WERI-Rb-1 (cell line): Measurements from ENCODE around the gene UBR3.

Experiments used
- DNase-seq: peaks from one replicate; pipeline ENCODE4 v3.0.0-alpha.2; 2020
- H3K27ac ChIP-seq: fragments of 250-450 bp; sonication (Bioruptor Pico); 2 replicates; pipeline ENCODE4 v1.5.1; 2020; ENCODE audit warnings: mild to moderate bottlenecking, moderate library complexity
- H3K27me3 ChIP-seq: fragments of 250-450 bp; sonication (Bioruptor Pico); 2 replicates; pipeline ENCODE4 v1.5.1; 2021; ENCODE audit warnings: mild to moderate bottlenecking, low read depth, moderate library complexity; ENCODE audit not compliant: insufficient read depth, severe bottlenecking
- H3K36me3 ChIP-seq: fragments of 250-450 bp; sonication (Bioruptor Pico); 2 replicates; pipeline ENCODE4 v1.5.1; 2020; ENCODE audit warnings: mild to moderate bottlenecking, moderate library complexity
- H3K4me3 ChIP-seq: 2 replicates; pipeline ENCODE4 v1.5.1; 2011; ENCODE audit warnings: low read depth, mild to moderate bottlenecking, control low read depth, low read length
- H3K9me3 ChIP-seq: fragments of 250-450 bp; sonication (Bioruptor Pico); 2 replicates; pipeline ENCODE4 v1.5.1; 2021; ENCODE audit warnings: mild to moderate bottlenecking, moderate library complexity; ENCODE audit not compliant: severe bottlenecking
- TF ChIP-seq, protein P1 (sequence below): IDR thresholded peaks from 2 replicates; pipeline ENCODE4 v1.5.1; 2011; ENCODE audit warnings: low read depth, mild to moderate bottlenecking, control low read depth, inconsistent platforms, low read length

UBR3 gene

DNA sequence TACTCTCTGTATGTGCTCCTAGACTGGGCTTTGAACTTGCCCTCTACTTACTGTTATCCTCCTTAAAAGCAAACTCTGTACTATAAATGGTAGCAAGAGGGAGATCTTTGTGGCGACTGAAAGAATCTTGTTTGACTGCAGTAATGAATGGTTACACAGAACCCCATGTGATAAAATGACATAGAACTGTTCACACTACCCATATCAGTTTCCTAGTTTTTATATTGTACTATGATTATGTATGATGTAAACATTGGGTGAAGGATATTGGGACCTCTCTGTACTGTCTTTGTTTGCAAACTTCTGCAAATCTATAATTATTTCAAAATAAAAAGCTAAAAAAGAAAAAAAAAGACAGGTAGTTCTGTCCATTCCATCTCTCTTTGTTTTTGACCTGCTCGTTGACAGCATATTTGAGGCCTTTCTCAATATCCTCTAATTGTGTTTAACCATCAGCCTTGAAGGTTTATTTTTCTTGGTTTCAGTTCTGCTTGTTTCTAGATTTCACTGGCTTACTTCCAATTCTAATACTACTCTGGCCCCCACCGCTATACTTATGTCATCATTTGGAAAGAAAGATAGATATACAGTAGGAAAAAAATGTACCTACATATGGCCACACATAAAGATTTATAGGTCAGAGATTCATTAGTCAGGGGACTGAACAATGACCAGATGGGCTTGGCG, 271.5 kb downstream of the UBR3 start:
- Histone ChIP-seq H3K27ac (no peak overlapping the region), H3K4me3 (no peak overlapping the region), H3K27me3 (no peaks in the 10 kb centered on the region), H3K9me3 (no peaks in the 10 kb centered on the region), H3K36me3 (no peaks in the 10 kb centered on the region)
- TF ChIP-seq, protein P1, sequence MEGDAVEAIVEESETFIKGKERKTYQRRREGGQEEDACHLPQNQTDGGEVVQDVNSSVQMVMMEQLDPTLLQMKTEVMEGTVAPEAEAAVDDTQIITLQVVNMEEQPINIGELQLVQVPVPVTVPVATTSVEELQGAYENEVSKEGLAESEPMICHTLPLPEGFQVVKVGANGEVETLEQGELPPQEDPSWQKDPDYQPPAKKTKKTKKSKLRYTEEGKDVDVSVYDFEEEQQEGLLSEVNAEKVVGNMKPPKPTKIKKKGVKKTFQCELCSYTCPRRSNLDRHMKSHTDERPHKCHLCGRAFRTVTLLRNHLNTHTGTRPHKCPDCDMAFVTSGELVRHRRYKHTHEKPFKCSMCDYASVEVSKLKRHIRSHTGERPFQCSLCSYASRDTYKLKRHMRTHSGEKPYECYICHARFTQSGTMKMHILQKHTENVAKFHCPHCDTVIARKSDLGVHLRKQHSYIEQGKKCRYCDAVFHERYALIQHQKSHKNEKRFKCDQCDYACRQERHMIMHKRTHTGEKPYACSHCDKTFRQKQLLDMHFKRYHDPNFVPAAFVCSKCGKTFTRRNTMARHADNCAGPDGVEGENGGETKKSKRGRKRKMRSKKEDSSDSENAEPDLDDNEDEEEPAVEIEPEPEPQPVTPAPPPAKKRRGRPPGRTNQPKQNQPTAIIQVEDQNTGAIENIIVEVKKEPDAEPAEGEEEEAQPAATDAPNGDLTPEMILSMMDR, result no peak
- DNase-seq, result no peak

DNA sequence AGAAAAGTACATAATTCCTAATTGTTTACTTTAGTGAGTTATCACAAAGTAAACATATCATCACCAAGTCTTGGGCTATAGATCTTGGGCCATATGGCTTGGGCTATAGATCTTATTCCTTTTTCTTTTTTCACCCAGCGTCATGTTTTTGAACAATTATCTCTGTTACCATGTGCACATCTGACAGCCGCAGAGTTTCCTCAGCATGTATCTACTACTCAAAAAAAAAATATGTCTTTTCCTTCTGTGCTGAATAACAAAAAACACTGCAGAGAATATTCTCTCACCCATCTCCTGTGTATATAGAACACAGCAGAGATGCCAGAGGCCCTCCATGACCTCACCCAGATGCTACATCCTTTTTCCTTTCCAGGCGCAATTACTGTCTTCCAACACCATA, 274.5 kb downstream of the UBR3 start:
- no peaks in the 10 kb centered on the region for H3K9me3 ChIP-seq
- H3K27ac ChIP-seq, result no peak overlapping the region
- DNase-seq, result no peak

DNA sequence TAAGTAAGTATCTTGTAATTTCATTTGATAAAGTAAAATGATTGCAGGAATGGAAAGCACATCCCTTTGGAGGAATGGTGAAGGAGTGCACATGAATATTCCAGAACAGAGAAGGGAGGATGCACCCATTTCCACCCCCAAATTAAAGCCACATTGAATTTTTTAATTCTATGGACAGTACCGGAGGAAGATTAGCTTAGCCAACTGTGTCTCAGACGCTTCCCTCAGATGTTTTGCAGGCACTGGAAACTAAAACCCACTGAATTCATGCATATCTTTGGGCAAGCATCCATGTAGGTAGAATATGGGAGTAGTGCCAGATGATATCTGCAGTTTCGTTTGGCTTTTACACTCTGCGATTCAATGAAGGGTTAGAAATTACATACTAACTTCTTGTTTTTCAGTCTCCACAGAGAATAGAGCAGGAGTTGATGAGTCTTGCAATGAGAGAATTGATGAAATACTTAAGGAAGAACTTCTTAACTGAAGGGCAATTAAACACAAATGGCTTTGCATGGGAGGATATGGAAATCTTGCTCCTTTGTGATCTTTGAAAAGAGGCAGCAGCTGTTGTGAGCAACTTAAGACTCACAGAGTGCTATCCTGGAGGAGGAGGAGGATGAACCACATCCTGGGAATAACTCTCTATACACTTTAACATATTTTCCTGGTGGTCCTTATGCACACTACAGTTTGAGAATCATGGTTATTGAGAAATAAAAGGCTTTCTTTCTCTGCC, 279.0 kb downstream of the UBR3 start:
- TF ChIP-seq, protein P1, result no peak
- no peaks in the 10 kb centered on the region for H3K36me3 ChIP-seq
- no peak for DNase-seq
- no peak overlapping the region for H3K4me3 ChIP-seq
- no peaks in the 10 kb centered on the region for H3K27me3 ChIP-seq
- no peaks in the 10 kb centered on the region for H3K9me3 ChIP-seq
- no peak overlapping the region for H3K27ac ChIP-seq

More for the DNA sequence above, 274.5 kb downstream of the UBR3 start:
- no peaks in the 10 kb centered on the region for H3K36me3 ChIP-seq
- TF ChIP-seq, protein P1, result no peak
- H3K27me3 ChIP-seq, result no peaks in the 10 kb centered on the region
- no peak overlapping the region for H3K4me3 ChIP-seq

DNA sequence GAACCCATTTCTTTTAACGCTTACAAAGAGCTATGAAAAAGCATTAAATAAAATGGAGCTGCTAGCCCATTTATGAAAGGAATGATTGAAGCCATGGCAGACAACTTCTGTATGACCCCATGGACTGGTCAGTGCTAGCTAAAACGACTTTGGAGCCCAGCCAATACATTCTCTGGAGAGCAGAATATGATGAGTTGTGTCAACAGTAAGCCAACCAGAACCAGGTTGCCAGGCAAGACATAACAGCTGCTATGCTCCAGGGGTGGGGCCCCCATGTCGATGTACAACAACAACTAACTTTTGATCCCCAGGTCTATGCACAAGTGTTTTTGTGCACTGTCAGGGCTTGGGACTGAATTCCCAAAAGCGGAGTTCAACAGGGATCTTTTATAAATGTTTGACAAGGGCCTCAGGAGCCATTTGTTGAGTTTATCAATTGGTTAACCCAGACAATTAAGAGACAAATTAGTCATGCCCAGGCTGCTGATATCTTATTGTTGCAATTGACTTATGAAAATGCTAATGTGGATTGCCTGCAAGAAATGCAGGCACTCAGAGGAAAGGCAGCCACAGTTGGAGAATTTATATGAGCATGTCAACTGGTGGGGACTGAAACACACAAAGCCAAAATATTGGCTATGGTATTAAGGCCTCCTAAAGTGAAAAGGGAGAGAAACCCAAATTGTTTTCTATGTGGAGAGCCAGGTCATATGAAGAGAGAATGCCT, 286.1 kb downstream of the UBR3 start:
- H3K9me3 ChIP-seq, result no peaks in the 10 kb centered on the region
- H3K4me3 ChIP-seq, result no peak overlapping the region
- no peak for DNase-seq
- H3K36me3 ChIP-seq, result no peaks in the 10 kb centered on the region
- H3K27me3 ChIP-seq, result no peaks in the 10 kb centered on the region
- TF ChIP-seq, protein P1, result no peak
- H3K27ac ChIP-seq, result no peak overlapping the region

DNA sequence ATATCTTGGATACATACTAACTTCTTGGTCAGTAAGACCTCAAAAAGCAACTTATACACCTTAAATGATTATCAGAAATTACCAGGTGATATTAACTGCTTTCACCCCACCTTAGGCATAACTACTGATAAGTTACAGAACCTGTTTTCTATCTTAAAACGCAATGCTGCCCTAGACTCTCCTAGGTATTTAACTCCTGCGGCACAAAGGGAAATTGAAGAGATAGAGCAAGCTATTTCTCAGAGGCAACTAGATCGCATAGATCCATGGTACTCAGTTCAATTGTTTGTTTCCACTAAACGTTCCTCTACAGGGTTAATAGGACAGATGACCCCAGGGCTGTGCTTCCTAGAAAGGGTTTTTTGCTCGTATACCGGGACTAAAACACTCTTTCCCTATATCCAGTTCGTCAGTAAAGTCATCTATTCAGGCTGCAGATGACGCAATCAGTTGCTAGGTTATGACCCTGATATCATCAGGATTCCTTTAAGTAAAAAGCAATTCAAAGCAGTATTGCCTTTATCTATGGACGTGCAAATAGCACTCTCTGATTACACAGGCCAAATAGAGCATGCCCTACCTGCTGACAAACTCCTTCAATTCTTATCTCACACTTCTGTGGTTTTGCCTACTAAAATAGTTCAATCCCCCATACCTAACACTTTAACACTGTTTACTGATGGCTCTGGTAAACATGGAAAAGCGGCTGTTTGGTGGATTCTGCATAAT, 288.4 kb downstream of the UBR3 start:
- TF ChIP-seq, protein P1, result no peak
- H3K36me3 ChIP-seq, result no peaks in the 10 kb centered on the region
- H3K27me3 ChIP-seq, result no peaks in the 10 kb centered on the region
- H3K27ac ChIP-seq, result no peak overlapping the region
- H3K9me3 ChIP-seq, result peaks cover 4% of the 10 kb centered on the region
- DNase-seq, result no peak
- no peak overlapping the region for H3K4me3 ChIP-seq
